SH-SY5Y (cell line): ENCODE measurements around the gene MGMT.

Experiments used
- GATA2 ChIP-seq: IDR thresholded peaks from 2 replicates; pipeline ENCODE4 v1.6.1; 2011; ENCODE audit warnings: mild to moderate bottlenecking, low read depth, low read length
- GATA3 ChIP-seq: IDR thresholded peaks from 2 replicates; pipeline ENCODE4 v1.6.1; 2011; ENCODE audit warnings: low read depth, mild to moderate bottlenecking, low read length, moderate library complexity

MGMT gene

DNA sequence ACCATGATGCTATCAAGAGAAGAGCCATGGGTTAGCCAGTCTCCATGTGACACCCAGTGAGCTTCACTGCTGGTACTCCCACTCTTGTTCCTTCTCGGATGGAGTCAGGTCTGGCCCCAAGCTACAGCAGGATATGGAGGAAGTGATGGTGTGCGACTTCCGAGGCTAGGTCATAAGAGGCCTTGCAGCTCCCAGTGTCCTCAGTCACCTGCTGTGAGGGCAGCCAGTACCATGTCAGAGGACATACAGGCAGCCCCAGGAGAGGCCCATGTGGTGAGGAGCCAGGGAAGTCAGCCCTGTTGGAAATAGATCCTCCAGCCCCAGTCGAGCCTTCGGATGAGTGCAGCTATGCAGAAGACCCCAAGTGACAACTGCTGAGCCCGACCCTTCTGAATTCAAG lies 260.0 kb downstream of the MGMT start:
- no peak for TF ChIP-seq GATA2
- no peak for TF ChIP-seq GATA3

DNA sequence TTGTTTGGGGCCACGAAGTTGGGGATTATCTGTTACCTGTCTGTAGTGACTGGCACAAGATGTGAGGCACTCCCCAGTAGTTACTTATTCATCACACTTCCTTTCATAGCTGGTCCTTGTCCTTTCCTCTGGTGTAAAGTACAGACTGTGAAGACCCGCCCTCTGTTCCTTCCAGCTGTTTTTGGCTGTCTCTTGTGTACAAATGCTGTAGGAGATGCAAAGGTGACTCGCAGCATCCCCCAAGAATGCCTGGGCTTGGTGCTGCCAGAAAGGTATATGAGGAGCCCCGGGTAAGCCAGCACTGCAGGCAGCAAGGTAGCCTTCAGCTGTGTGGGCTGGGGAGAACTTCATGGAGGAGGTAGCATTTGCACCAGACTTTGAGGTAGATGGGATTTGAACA lies 260.5 kb downstream of the MGMT start:
- TF ChIP-seq GATA2 (no peak), GATA3 (no peak)

DNA sequence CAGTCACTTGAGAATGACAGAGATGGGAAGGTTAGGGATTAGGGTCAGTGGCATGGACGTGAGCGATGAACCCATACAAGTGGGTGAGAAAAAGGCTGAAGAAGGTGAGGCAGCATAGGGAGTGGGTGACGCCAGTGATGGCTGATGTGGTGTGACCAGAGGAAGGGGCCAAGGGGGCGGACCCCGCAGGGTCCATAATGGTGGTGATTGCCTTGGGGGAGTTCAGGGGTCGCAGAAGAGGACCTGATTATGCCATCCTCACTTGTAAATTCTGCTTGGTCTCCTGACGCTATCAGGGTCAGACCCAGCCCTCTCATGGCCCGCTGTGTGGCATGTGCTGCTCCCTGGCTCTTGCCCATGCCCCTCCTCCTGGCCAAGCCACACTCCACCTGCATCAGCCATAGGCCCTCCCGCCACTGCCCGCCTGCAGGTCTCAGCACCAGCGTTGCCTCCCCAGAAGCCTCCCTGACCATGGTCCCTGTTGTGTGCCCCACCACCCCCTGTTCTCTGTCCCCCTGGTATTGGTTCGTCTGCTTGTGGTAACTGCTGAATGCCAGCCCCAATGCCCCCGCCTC lies 261.3 kb downstream of the MGMT start:
- TF ChIP-seq GATA2 = no peak
- no peak for TF ChIP-seq GATA3

DNA sequence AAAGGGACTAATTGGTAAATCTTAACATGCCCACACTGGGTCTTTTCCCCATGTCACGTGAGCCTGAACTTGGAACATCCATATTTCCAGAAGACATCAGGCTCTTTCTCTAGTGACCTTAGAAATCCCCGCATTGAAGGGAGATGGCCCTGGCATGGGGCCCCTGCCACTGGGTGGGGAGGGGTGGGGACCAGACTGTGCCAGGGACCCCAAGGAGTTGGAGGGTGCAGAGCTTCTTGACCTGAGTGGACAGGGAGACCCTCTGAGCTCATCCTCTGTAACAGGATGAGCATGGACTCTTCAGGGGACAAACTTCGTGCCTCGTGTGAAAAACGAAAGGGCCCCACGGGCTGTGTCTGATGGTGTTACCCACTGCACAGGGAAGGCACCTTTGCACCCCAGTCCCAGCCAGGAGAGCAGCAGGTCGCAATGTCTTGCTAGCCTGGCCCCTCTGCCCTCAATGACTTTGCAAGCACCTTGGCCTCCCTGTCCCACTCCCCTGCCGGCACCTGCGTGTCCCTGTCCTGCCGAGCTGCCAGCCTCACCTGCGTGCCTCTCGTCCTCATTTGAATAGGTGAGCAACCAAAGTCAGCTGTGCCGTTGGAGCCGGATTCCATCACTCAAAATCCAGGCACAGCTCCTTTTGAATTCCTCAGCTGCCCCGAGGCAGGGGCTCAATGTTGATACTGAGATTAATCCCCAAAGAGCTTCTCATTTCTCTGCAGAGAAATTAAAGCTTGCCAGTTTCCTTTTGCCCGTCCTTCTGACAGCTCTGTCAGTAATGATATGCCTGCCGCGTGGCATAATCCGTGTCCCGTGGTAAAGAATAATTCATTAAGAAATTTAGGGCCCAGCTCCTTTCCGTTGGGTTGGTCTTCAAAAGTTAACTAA lies 262.1 kb downstream of the MGMT start:
- TF ChIP-seq GATA3 (no peak), GATA2 (no peak)

DNA sequence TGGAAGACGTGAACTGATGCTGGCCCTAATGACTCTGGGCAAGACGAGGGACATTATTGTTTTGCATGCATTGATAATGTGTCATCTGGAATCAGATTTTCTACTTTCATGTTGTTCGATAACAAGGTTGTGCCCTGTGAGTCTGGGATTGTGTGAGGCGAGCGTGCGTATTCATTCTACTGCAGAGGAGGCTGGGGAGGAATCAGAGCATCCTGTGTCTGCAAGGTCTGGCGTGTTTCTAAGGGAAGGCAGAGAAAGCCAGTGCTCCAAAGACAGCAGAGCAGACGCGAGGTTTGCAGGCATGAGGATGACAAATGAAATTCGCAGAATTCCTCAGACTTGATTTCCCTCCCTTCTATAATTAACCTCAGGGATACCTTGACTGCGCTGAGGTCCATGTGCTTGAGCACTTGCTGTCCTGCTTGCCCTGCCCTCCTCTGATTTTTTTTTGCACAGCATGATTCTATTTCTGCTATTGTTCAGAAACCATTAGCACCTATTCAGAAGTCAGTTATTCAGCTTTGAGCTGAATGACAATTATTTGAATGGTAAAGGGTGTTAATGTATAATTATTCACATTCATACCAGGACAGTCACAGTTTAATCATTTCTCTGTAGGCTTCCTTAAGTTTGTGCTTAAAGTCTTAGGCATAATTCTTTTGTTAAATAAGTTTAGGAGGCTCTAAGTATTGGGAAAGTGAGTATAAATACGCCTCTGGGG lies 263.4 kb downstream of the MGMT start:
- TF ChIP-seq GATA3 (no peak), GATA2 (no peak)

DNA sequence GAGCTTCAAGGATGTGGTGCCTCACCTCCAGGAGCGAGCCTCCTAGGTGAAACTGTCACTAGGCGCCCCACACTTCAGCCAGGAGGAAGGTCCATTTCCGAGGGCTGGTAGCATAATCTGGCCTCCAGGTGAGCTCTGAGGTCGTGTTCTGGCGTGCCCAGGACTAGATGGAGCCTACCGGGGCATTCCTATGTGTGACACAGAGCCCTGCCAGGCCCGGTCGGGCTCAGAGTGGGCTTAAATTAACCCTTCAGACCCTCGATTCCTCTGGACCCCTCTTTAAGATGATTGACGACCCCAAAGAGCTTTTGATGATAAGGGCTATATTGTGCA lies 263.9 kb downstream of the MGMT start:
- TF ChIP-seq GATA2 = no peak
- TF ChIP-seq GATA3 = no peak

DNA sequence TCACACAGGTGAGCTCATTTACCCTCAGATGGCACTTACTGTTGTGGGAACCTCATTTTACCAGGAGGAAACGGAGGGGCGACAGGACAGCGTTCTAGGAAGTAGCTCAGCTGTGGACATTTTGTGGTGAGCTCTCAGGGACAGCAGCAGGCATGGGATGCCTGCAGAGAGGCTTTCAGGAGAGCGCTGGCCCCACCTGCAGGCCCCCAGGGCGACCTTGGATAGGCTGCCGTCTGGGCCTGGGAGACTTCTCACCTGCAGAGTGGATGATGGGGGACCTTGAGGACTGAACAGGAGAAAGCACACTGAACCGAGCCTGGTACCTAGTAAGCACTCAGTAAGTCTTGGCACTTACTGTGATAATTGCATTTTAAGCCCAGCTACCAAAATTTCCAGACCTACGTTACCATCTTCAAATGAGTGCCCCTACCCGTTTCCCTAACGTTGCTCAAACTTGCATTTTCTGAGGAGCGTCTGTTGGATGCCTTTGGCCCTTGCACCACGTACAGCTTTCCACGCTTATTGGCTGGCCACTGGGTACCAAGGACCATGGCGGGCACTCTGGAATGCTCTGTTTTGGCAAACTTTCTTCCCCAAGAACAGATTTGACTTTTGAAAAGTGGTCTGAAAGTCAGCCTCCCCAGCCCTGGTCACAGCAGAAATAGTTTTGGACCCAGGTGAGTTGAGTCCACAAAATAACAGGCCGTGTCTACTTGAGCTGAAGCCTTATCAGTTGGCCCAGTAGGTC lies 273.7 kb downstream of the MGMT start:
- TF ChIP-seq GATA2 (no peak), GATA3 (no peak)

DNA sequence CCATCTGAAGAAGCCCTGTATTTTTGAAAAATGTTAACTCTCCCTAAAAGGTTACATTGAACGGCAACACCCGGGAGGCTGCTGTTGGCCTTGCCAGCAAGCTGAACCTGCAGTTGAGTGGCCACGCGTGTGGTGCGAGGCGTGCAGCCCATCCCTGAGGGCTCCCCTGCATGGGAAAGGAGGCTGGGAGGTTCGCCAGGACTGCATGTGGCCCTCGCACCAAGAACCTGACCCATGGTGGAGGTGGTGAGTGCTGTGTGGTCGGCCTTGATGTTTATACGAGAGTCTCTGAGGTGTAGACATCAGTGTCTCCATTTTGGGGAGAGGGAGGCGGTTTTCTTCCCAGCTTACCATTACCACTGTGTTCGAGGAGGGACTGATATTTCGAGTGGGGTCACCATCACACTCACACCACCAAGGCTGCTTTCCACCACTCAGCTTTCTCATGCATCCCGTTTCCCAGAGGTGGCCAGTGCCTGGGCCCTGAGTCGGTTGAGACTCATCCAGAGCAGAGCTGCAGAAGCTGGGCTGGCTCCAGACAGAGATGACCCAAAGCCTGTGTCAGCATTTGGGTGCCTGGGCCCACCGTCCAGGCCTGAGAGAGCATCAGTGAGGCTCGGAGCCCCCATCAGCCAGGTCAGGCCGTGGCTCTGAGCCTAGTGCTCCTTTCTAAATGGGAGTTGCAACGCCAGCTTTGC lies 274.4 kb downstream of the MGMT start:
- TF ChIP-seq GATA2 = no peak
- no peak for TF ChIP-seq GATA3

DNA sequence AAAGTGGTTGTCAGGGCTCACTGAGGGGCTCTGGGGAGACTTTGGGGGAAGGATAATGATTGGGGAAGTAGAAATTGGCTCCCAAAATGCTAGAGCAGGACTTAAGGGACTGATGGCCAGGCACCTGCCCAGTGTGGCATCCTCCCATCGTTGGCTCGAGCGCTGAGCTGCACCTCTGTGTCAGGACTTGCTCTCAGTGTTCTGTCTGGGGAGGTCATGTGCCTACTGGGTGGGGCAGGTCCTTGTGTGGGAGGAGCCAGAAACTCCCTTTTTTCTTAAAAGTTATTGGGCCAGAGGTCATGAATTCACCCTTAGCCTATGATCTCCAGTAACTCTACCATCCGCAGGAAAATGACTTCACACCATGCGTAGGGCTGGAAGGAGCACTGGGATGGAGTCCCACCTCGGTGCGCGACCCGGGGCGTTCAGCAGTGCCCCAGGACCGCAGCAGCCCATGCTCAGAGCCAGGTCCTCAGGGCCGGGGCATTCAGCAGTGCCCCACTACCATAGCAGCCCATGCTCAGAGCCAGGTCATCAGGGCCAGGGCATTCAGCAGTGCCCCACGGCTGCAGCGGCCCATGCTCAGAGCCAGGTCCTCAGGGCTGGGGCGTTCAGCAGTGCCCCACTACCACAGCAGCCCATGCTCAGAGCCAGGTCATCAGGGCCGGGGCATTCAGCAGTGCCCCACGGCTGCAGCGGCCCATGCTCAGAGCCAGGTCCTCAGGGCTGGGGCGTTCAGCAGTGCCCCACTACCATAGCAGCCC lies 275.1 kb downstream of the MGMT start:
- no peak for TF ChIP-seq GATA2

DNA sequence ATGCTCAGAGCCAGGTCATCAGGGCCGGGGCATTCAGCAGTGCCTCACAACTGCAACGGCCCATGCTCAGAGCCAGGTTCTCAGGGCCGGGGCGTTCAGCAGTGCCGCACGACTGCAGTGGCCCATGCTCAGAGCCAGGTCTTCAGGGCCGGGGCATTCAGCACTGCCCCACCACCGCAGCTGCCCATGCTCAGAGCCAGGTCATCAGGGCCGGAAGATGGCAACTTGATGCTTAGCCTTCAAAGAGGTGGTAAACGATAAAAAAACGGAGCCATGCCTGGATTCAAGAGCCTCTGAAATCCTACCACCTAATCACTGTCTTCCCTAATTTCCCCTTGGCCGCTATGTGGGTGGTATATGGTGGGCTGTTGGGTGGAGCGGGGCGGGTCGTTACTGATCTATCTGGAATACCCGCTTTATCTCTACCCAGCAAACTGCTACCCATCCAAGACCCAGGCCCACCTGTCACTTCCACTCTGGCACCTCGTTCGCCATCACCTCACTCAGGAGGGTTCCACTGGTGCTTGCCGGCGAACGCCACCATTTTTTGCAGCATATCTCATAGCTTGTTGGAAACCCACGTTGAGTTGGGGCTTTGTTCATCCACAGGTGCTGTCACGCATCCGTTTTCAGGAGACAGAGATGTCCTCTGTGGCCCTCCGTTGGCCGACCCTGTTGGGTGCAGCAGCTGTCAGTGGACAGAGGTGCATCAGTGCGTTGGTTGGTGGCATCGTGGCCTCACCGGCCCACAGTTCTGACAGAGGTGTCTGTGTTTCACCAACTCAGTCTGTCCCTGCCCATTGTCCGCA lies 275.9 kb downstream of the MGMT start:
- no peak for TF ChIP-seq GATA3
- no peak for TF ChIP-seq GATA2

DNA sequence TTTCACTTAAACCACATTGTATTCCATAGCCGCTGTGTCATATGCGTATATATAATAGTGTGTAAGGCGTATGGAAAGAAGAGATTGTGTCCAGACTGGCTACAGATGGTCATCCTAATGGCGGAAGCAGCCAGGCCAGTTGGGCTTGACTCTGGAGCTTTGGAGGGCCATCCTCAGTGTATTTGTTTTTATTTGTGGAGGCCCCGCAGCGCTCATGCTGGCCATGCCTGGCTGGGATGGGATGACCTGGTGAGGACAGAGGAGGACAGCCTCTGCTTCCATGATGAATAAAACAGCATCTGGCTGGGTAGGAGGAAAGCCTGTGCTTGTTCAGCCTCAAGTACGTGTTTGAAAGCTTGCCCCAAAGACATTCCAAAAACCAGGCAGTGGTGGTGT lies 276.7 kb downstream of the MGMT start:
- no peak for TF ChIP-seq GATA2
- no peak for TF ChIP-seq GATA3
